Tibial nerve (tissue), 3 donors: ENCODE measurements around the gene PURB.
"Not testable (repeated sequence)": the region's sequence is repeated elsewhere in the genome, so short reads cannot be mapped to it uniquely, and the experiment has no call there.

Experiments used
- CTCF ChIP-seq, 5 experiments: fragments of 200-600 bp in 3 of 5; fragments of 450-650 bp in 2 of 5; sonication (generic) in 3 of 5; IDR thresholded peaks; one replicate each; pipeline ENCODE4 v1.5.1; 2016 to 2019; ENCODE audit warnings: antibody characterized with exemption in 5 of 5, mild to moderate bottlenecking in 3 of 5, moderate library complexity in 2 of 5
- POLR2A ChIP-seq, 2 donors: fragments of 450-650 bp; IDR thresholded peaks; one replicate each; pipeline ENCODE4 v1.6.1; 2017; ENCODE audit warnings: antibody characterized with exemption in 2 of 2, mild to moderate bottlenecking in 2 of 2, moderate library complexity in 2 of 2

DNA sequence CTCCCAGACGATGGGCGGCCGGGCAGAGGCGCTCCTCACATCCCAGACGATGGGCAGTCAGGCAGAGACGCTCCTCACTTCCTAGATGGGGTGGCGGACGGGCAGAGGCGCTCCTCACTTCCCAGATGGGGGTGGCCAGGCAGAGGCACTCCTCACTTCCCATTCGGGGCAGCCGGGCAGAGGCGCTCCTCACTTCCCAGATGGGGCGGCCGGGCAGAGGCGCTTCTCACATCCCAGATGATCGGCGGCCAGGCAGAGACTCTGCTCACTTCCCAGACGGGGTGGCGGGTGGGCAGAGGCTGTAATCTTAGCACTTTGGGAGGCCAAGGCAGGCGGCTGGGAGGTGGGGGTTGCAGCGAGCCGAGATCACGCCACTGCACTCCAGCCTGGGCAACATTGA is 13.4 kb downstream of the PURB start:
- not testable (repeated sequence) for TF ChIP-seq CTCF, POLR2A (IDR thresholded peaks at IDR 0.05)
